T-helper 17 cell (primary cell): Measurements from ENCODE around the gene CFH. TPM values are rescaled to one million over a fixed set of nuclear protein-coding genes. Genes with fewer than 3 reads are reported as not detected.
"Not testable (repeated sequence)": the region's sequence is repeated elsewhere in the genome, so short reads cannot be mapped to it uniquely, and the experiment has no call there.

ENCODE experiments used
- ATAC-seq: fragments of 150-1000 bp; cut with Tn5 transposase; 2 replicates; pipeline ENCODE4 v1.10.0; 2021; ENCODE audit warnings: mild to moderate bottlenecking, moderate library complexity
- DNase-seq, 3 donors: peaks; one replicate each; pipeline versions ENCODE4 v3.0.0 to v3.0.0-alpha.2; 2020 to 2021
- H3K9me3 ChIP-seq: one replicate; pipeline ENCODE4 v1.7.0; 2013; ENCODE audit warnings: low read length, mild to moderate bottlenecking; ENCODE audit not compliant: control insufficient read depth, poor library complexity, severe bottlenecking
- H3K27ac Mint-ChIP-seq: one replicate; pipeline ENCODE4 v1.8.0; 2022; ENCODE audit warnings: mild to moderate bottlenecking, moderate library complexity, mixed read lengths
- H3K27me3 Mint-ChIP-seq: one replicate; pipeline ENCODE4 v1.8.0; 2022; ENCODE audit warnings: mixed read lengths
- H3K36me3 Mint-ChIP-seq: one replicate; pipeline ENCODE4 v1.8.0; 2022; ENCODE audit warnings: low read depth, mixed read lengths
- H3K4me1 Mint-ChIP-seq: one replicate; pipeline ENCODE4 v1.8.0; 2022; ENCODE audit warnings: mild to moderate bottlenecking, mixed read lengths
- H3K4me3 Mint-ChIP-seq: one replicate; pipeline ENCODE4 v1.8.0; 2022; ENCODE audit warnings: mild to moderate bottlenecking, moderate library complexity, mixed read lengths
- total RNA-seq, 4 donors: library from RNA in 2 of 4; stranded (reverse) in 2 of 4; gene quantifications; one replicate each; pipeline ENCODE4 v1.2.3 and lab custom pipeline; 2022 to 2026

CFH gene
- total RNA-seq, 2 donors from 2014 or later, result 23.1 to 36.8 TPM

GRCh38 chr1:196794103-196794502, 142.3 kb downstream of the CFH start:
- H3K27ac Mint-ChIP-seq, H3K4me3 Mint-ChIP-seq, H3K36me3 Mint-ChIP-seq, H3K4me1 Mint-ChIP-seq, H3K27me3 Mint-ChIP-seq, ATAC-seq, H3K9me3 ChIP-seq, DNase-seq: not testable (repeated sequence)

Other genes starting within 250 kb of the CFH start
- gene KCNT2, start 43.6 kb upstream of the CFH start, total RNA-seq, result 1 to 10 TPM in 1 of 2 donors, not detected in 1; 1.1 TPM
- not detected for gene CFHR3, start 122.8 kb downstream of the CFH start, total RNA-seq
- gene CFHR1, start 167.7 kb downstream of the CFH start, total RNA-seq, result not detected
- not detected for gene CFHR4, start 236.0 kb downstream of the CFH start, total RNA-seq